ENCODE data around the gene FCAMR.
A peak's percentile ranks its signal among the peaks of the same experiment; 100 is the strongest.

Gene FCAMR

GRCh38 chr1:207007352-207008033, 37.2 kb upstream of the FCAMR start:
- DNase-seq (ENCODE audit: insufficient read length) = no peak
- FAIRE-seq = no peak
- no peak for TF ChIP-seq POLR2A (IDR thresholded peaks at IDR 0.05; ENCODE audit: low read depth, low read length)
- TF ChIP-seq POLR2AphosphoS5 (IDR thresholded peaks at IDR 0.05; ENCODE audit: low read depth, low read length) = no peak
- TF ChIP-seq TAF1 (IDR thresholded peaks at IDR 0.05; ENCODE audit: borderline replicate concordance, low read depth, low read length) = no peak

GRCh38 chr1:207006914-207007313, 36.7 kb upstream of the FCAMR start:
- DNase-seq (ENCODE audit: insufficient read length) (no peak), FAIRE-seq (no peak)
- TF ChIP-seq TAF1 (IDR thresholded peaks at IDR 0.05; ENCODE audit: borderline replicate concordance, low read depth, low read length) = no peak
- TF ChIP-seq POLR2AphosphoS5 (IDR thresholded peaks at IDR 0.05; ENCODE audit: low read depth, low read length) = no peak
- TF ChIP-seq POLR2A (IDR thresholded peaks at IDR 0.05; ENCODE audit: low read depth, low read length) = no peak

DNA sequence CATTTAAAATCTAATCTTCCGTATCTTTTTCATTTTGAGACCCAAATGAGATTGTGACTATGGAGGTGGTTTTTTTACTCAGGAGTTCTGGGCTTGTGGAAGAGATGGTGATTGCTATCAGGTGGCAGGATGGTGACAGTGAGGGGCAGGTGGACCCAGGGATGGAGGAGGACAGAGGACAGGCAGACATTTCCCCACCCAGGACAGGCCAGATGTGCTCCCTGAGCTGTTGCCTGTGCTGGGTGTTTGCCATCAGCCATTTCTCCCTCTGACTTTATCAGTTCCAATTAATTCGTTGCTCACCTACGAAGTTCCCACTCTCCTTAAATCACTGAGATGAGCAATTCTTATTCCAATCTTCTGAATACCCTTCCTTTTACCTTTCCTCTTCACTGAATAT, 35.8 kb upstream of the FCAMR start:
- TF ChIP-seq POLR2A (IDR thresholded peaks at IDR 0.05; ENCODE audit: low read depth, low read length) (no peak), TAF1 (IDR thresholded peaks at IDR 0.05; ENCODE audit: borderline replicate concordance, low read depth, low read length) (no peak), POLR2AphosphoS5 (IDR thresholded peaks at IDR 0.05; ENCODE audit: low read depth, low read length) (no peak)
- DNase-seq (ENCODE audit: insufficient read length) (no peak), FAIRE-seq (no peak)

GRCh38 chr1:207004931-207005830, 34.9 kb upstream of the FCAMR start:
- peak; percentile 81 for FAIRE-seq
- TF ChIP-seq POLR2AphosphoS5 (IDR thresholded peaks at IDR 0.05; ENCODE audit: low read depth, low read length) = no peak
- TF ChIP-seq POLR2A (IDR thresholded peaks at IDR 0.05; ENCODE audit: low read depth, low read length) = no peak
- no peak for TF ChIP-seq TAF1 (IDR thresholded peaks at IDR 0.05; ENCODE audit: borderline replicate concordance, low read depth, low read length)
- no peak for DNase-seq (ENCODE audit: insufficient read length)

- FAIRE-seq (no peak), DNase-seq (ENCODE audit: insufficient read length) (no peak)
- TF ChIP-seq POLR2A (IDR thresholded peaks at IDR 0.05; ENCODE audit: low read depth, low read length) = no peak
- no peak for TF ChIP-seq POLR2AphosphoS5 (IDR thresholded peaks at IDR 0.05; ENCODE audit: low read depth, low read length)
Observed at GRCh38 chr1:207003210-207003609, 33.0 kb upstream of the FCAMR start.

DNA sequence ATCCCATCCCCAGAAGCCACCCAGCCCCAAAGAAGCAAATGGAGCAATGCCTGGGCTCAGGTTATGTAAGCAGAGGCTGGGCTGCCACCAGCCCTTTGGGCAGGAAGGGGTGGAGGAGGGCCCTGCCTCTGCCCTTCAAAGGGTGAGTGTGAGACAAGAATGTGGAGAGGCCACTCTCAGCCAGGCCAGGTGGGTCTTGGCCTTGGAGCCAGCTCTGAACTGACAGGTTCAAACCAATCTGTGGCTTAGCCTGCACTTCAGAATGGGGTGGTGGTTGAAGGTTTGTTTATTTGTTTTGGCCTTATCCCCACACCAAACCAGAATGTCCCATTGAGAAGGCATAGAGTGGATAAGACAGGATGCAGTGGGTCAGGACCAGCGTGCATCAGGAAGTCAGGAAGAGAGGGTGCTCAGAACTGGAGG, 32.5 kb upstream of the FCAMR start:
- no peak for DNase-seq (ENCODE audit: insufficient read length)
- no peak for TF ChIP-seq POLR2AphosphoS5 (IDR thresholded peaks at IDR 0.05; ENCODE audit: low read depth, low read length)
- TF ChIP-seq TAF1 (IDR thresholded peaks at IDR 0.05; ENCODE audit: borderline replicate concordance, low read depth, low read length) = no peak
- TF ChIP-seq POLR2A (IDR thresholded peaks at IDR 0.05; ENCODE audit: low read depth, low read length) = no peak
- FAIRE-seq = no peak

DNA sequence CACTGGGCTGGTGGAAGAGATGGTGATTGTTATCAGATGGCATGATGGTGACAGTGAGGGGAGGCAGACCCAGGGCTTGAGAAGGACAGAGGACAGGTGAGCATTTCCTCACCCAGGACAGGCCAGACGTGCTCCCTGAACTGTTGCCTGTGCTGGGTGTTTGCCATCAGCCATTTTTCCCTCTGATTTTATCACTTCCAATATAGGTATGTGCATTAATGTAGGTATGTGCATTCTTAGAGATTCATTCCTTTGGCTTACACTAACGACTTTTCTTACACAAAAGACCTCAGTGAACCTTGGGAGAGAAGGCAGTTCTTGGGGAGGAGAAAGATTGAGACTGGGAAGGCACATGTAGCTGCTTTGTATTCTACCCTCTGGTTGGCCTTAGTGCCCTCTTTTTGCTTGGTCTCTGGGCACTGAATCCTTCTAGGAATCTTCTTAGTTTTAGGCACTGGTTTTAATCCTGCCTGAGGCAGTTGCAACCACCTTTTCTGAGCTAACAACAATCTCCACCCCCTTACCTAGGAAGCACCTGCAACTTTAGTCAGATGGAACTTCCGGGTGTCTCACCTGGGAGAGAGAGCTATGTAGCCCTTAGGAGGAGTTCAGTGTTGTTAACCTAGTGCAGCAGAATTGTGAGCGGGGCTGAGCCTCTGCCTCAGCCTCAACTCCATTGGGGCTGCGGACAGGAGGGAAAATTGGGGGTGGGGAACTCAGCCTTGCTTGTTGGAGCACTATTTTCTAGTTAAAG, 31.4 kb upstream of the FCAMR start:
- FAIRE-seq = no peak
- TF ChIP-seq TAF1 (IDR thresholded peaks at IDR 0.05; ENCODE audit: borderline replicate concordance, low read depth, low read length) = no peak
- no peak for TF ChIP-seq POLR2AphosphoS5 (IDR thresholded peaks at IDR 0.05; ENCODE audit: low read depth, low read length)
- no peak for TF ChIP-seq POLR2A (IDR thresholded peaks at IDR 0.05; ENCODE audit: low read depth, low read length)
- no peak for DNase-seq (ENCODE audit: insufficient read length)

DNA sequence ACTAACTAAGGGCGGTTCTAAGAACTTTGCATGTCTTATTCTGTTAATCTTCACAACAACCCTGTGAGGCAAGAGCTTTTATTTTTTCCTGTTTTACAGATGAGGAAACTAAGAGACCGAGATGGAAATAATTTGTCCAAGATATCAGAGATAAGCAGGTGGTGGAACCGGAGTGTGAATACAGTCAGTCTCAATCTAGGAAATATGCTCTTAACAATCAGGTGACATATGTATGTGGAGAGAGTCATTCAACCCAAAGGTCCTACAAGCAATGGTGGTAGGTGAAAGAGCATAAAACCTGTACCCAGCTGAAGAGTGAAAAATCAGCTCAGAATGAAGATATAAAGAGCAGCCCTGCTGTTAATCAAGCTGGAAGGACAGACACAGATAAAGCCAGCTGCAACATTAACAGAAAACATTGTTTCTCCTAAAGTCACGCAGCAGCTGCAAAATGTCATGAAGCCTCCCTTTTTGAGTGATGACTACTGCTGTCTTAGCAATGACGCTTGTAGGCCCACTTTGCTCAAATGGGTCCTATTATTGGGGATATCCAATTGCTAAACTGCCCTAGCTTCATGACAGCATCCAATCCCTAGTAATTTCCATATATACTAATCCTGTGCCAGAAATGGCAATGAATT, 30.5 kb upstream of the FCAMR start:
- FAIRE-seq = no peak
- no peak for DNase-seq (ENCODE audit: insufficient read length)

GRCh38 chr1:206998816-206999215, 28.6 kb upstream of the FCAMR start:
- TF ChIP-seq POLR2A (IDR thresholded peaks at IDR 0.05; ENCODE audit: low read depth, low read length) (no peak), POLR2AphosphoS5 (IDR thresholded peaks at IDR 0.05; ENCODE audit: low read depth, low read length) (no peak), TAF1 (IDR thresholded peaks at IDR 0.05; ENCODE audit: borderline replicate concordance, low read depth, low read length) (no peak)
- no peak for DNase-seq (ENCODE audit: insufficient read length)
- no peak for FAIRE-seq

More for the DNA sequence above, 30.5 kb upstream of the FCAMR start:
- TF ChIP-seq TAF1 (IDR thresholded peaks at IDR 0.05; ENCODE audit: borderline replicate concordance, low read depth, low read length) (no peak), POLR2AphosphoS5 (IDR thresholded peaks at IDR 0.05; ENCODE audit: low read depth, low read length) (no peak)

- no peak for TF ChIP-seq POLR2AphosphoS5 (IDR thresholded peaks at IDR 0.05; ENCODE audit: low read depth, low read length)
- TF ChIP-seq POLR2A (IDR thresholded peaks at IDR 0.05; ENCODE audit: low read depth, low read length) = no peak
- TF ChIP-seq TAF1 (IDR thresholded peaks at IDR 0.05; ENCODE audit: borderline replicate concordance, low read depth, low read length) = no peak
- FAIRE-seq = no peak
Observed at GRCh38 chr1:206992790-206993189, 22.5 kb upstream of the FCAMR start.

GRCh38 chr1:206987873-206988272, 17.6 kb upstream of the FCAMR start:
- no peak for TF ChIP-seq POLR2AphosphoS5 (IDR thresholded peaks at IDR 0.05; ENCODE audit: low read depth, low read length)
- TF ChIP-seq POLR2A (IDR thresholded peaks at IDR 0.05; ENCODE audit: low read depth, low read length) = no peak
- no peak for TF ChIP-seq TAF1 (IDR thresholded peaks at IDR 0.05; ENCODE audit: borderline replicate concordance, low read depth, low read length)
- FAIRE-seq (no peak), DNase-seq (ENCODE audit: insufficient read length) (no peak)

More at GRCh38 chr1:206992790-206993189, 22.5 kb upstream of the FCAMR start:
- DNase-seq (ENCODE audit: insufficient read length) = no peak

All from GM12892 (cell line).